ENCODE measurements around the gene TMPRSS4.

GRCh38 chr11:118068206-118068944 lies 8.5 kb upstream of the TMPRSS4 start:
- TF ChIP-seq EP300 (IDR thresholded peaks at IDR 0.05; ENCODE audit: low read length) (no peak), ZNF12 (CRISPR knock-in tag; IDR thresholded peaks at IDR 0.05) (no peak), GATA2 (CRISPR knock-in tag; IDR thresholded peaks at IDR 0.05) (peak; percentile 38), ARNT (IDR thresholded peaks at IDR 0.05) (no peak), FOXM1 (IDR thresholded peaks at IDR 0.05; ENCODE audit: low read depth) (no peak), FOXM1 (CRISPR knock-in tag; IDR thresholded peaks at IDR 0.05; ENCODE audit: low read depth) (no peak), CTCF (IDR thresholded peaks at IDR 0.05 in 2 of 3, conservative IDR thresholded peaks at IDR 0.05 in 1 of 3; ENCODE audit: insufficient read depth in 2 of 3, low read depth in 1 of 3, low read length in 3 of 3) (peak; percentile 74 to 83 (median 79)), TEAD4 (IDR thresholded peaks at IDR 0.05; ENCODE audit: low read length) (no peak), TEAD4 (CRISPR knock-in tag; IDR thresholded peaks at IDR 0.05; ENCODE audit: borderline replicate concordance) (no peak), MCM5 (IDR thresholded peaks at IDR 0.05; ENCODE audit: low read depth) (no peak), E4F1 (CRISPR knock-in tag; IDR thresholded peaks at IDR 0.05; ENCODE audit: borderline replicate concordance) (no peak), NFXL1 (CRISPR knock-in tag; IDR thresholded peaks at IDR 0.05) (no peak), NRF1 (conservative IDR thresholded peaks at IDR 0.05 in 1 of 2, IDR thresholded peaks at IDR 0.05 in 1 of 2) (no peak), ATF6 (CRISPR knock-in tag; IDR thresholded peaks at IDR 0.05) (no peak)
